ENCODE measurements around the gene ETV1. TPM values are rescaled to one million over a fixed set of nuclear protein-coding genes. Genes with fewer than 3 reads are reported as not detected.

ETV1 gene
- total RNA-seq, 1 donor from 2014 or later: 15.2 TPM

DNA sequence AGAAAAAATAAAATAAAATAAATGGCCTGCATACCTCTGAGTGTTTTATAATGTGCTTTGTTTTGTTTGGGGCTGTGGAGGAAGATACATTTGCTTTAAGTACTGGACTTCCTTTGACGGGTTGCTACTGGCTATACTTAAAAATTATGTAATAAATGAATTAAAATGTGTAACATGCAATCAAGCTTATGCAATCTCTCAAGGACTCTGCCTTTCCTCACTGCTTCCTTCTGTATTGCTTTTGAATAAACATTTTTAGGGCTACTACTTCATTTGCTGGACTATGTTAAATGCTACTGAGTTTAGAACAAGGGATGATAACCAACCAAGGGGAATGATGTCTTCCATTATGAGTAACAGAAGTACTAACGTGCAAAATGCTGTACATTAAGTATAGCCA, 91.6 kb downstream of the ETV1 start:
- peaks cover 2% of the 10 kb centered on the region for H3K4me1 Mint-ChIP-seq (ENCODE audit: unreplicated experiment)

DNA sequence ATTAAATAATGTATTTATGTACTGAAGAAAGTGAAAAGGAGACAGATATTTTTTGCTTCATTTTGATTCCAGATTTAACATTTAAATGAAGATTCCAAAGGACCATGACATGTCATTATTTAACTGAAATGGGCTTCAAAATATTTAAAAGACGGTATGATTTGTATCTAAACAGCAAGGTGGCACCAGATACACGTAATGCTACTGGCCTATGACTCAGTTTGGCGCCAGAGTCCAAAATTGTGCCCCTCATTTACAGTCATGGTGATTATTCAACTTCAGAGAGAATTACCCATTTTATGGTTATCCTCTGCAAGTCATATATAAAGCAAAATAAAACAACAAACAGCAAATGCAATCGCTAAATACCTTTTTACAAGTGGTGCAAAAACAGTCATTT, 94.5 kb downstream of the ETV1 start:
- Mint-ChIP-seq H3K9me3 (ENCODE audit: unreplicated experiment) (peaks cover 7% of the 10 kb centered on the region), H3K4me3 (ENCODE audit: unreplicated experiment) (no peak overlapping the region), H3K27ac (ENCODE audit: unreplicated experiment) (no peak overlapping the region), H3K36me3 (ENCODE audit: unreplicated experiment) (no peaks in the 10 kb centered on the region), H3K4me1 (ENCODE audit: unreplicated experiment) (no peaks in the 10 kb centered on the region), H3K27me3 (ENCODE audit: unreplicated experiment) (no peaks in the 10 kb centered on the region)
- no peak for DNase-seq (ENCODE audit: extremely low spot score, unreplicated experiment)
- TF ChIP-seq, protein P1, sequence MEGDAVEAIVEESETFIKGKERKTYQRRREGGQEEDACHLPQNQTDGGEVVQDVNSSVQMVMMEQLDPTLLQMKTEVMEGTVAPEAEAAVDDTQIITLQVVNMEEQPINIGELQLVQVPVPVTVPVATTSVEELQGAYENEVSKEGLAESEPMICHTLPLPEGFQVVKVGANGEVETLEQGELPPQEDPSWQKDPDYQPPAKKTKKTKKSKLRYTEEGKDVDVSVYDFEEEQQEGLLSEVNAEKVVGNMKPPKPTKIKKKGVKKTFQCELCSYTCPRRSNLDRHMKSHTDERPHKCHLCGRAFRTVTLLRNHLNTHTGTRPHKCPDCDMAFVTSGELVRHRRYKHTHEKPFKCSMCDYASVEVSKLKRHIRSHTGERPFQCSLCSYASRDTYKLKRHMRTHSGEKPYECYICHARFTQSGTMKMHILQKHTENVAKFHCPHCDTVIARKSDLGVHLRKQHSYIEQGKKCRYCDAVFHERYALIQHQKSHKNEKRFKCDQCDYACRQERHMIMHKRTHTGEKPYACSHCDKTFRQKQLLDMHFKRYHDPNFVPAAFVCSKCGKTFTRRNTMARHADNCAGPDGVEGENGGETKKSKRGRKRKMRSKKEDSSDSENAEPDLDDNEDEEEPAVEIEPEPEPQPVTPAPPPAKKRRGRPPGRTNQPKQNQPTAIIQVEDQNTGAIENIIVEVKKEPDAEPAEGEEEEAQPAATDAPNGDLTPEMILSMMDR (IDR thresholded peaks at IDR 0.05): no peak

More for the DNA sequence above, 91.6 kb downstream of the ETV1 start:
- TF ChIP-seq, protein P1 (IDR thresholded peaks at IDR 0.05): no peak
- Mint-ChIP-seq H3K9me3 (ENCODE audit: unreplicated experiment) (peaks cover 2% of the 10 kb centered on the region), H3K27ac (ENCODE audit: unreplicated experiment) (no peak overlapping the region), H3K36me3 (ENCODE audit: unreplicated experiment) (no peaks in the 10 kb centered on the region), H3K4me3 (ENCODE audit: unreplicated experiment) (no peak overlapping the region), H3K27me3 (ENCODE audit: unreplicated experiment) (no peaks in the 10 kb centered on the region)
- no peak for DNase-seq (ENCODE audit: extremely low spot score, unreplicated experiment)

DNA sequence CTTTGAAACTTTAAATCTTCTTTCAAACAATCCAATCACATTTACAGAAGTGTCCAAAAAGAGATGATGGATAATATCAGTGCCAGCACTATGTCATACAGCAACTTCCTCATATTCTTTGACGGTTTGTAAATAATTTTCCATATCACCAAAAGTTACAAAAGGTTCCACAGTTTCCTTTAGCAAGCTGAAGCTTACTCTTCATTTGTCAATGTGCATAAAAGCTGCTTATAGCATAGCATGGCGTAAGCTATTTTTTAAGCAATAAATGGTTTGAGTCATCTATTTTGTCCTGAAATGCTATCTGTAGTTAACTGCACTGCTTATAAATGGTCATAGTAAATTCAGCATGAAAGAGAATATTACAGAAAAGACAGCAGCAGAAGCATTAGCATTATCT, 95.1 kb downstream of the ETV1 start:
- Mint-ChIP-seq H3K27me3 (ENCODE audit: unreplicated experiment) (no peaks in the 10 kb centered on the region), H3K9me3 (ENCODE audit: unreplicated experiment) (peaks cover 7% of the 10 kb centered on the region), H3K4me3 (ENCODE audit: unreplicated experiment) (no peak overlapping the region), H3K4me1 (ENCODE audit: unreplicated experiment) (no peaks in the 10 kb centered on the region), H3K27ac (ENCODE audit: unreplicated experiment) (no peak overlapping the region), H3K36me3 (ENCODE audit: unreplicated experiment) (no peaks in the 10 kb centered on the region)
- DNase-seq (ENCODE audit: extremely low spot score, unreplicated experiment): no peak
- TF ChIP-seq, protein P1 (IDR thresholded peaks at IDR 0.05): no peak

DNA sequence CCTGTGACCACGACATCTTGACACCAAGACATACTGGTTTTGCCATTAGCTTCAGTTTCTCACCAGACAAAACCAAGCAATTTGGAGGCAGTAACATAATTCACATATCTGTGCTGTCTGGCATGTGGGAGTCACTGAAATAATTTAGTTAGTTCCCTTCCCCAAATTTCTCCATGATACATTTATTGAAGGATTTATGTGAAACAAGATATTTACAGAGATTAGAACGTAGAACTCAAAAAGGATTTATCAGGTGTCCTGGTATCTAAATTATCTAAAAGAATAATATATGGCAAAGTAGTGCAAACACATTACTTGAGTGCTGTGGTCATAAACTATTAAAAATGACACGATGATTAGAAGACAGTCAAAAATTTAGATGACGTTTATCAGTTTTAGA, 98.7 kb downstream of the ETV1 start:
- no peaks in the 10 kb centered on the region for H3K27me3 Mint-ChIP-seq (ENCODE audit: unreplicated experiment)

DNA sequence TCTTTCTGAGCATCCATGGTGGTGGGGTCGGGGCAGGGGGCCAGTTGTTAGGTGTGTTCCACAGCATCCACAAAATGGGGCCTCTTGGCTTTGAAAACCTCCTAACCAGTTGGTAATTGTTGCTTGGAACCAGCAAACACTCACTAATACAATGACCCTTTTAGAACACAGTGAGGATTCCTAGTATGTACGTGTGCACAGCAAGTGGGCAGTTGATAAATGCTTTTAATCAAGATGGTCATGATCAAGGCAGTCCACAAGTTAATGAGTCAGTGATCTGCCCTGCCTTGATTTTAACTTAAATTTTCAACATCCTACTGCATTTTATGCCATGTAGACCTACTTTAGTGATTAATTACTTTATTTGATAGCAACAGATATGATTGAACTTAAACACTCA, 103.1 kb downstream of the ETV1 start:
- Mint-ChIP-seq H3K4me1 (ENCODE audit: unreplicated experiment) (no peaks in the 10 kb centered on the region), H3K27ac (ENCODE audit: unreplicated experiment) (no peak overlapping the region), H3K36me3 (ENCODE audit: unreplicated experiment) (no peaks in the 10 kb centered on the region), H3K27me3 (ENCODE audit: unreplicated experiment) (no peaks in the 10 kb centered on the region), H3K4me3 (ENCODE audit: unreplicated experiment) (no peak overlapping the region), H3K9me3 (ENCODE audit: unreplicated experiment) (no peaks in the 10 kb centered on the region)
- TF ChIP-seq, protein P1 (IDR thresholded peaks at IDR 0.05): no peak
- DNase-seq (ENCODE audit: extremely low spot score, unreplicated experiment): no peak

More for the DNA sequence above, 98.7 kb downstream of the ETV1 start:
- Mint-ChIP-seq H3K4me3 (ENCODE audit: unreplicated experiment) (no peak overlapping the region), H3K9me3 (ENCODE audit: unreplicated experiment) (peaks cover 7% of the 10 kb centered on the region), H3K36me3 (ENCODE audit: unreplicated experiment) (no peaks in the 10 kb centered on the region), H3K4me1 (ENCODE audit: unreplicated experiment) (no peaks in the 10 kb centered on the region), H3K27ac (ENCODE audit: unreplicated experiment) (no peak overlapping the region)
- no peak for DNase-seq (ENCODE audit: extremely low spot score, unreplicated experiment)
- TF ChIP-seq, protein P1 (IDR thresholded peaks at IDR 0.05): no peak
